ENCODE measurements around the gene MCC. TPM values are rescaled to one million over a fixed set of nuclear protein-coding genes. Genes with fewer than 3 reads are reported as not detected.

Gene MCC
- total and polyA plus RNA-seq, 2 experiments from 2014 or later, result 8.3 to 31.5 TPM

DNA sequence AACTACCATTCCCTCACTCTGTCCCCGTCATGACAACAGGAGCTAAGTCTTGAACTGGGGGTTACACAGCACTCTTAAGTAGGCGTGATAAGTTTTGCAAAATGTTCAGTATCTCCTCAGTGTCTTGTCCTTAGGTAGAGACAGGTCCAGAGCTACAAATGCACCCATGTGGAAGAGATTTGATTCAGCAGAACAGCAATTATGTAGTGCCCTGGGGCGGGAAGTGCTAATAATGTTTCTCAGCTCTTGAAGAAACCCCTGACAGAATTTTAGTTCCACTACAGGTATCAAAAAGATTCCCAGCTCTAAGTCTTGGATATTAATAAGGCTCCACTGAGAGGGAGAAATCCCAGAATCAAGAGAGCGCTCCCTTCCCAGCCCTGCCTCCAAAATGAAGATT lies 462.0 kb downstream of the MCC start:
- H3K79me2 ChIP-seq, result no peaks in the 10 kb centered on the region
- H3K9me3 ChIP-seq (ENCODE audit: low read depth), result no peaks in the 10 kb centered on the region
- TF ChIP-seq EZH2phosphoT487 (IDR thresholded peaks at IDR 0.05; ENCODE audit: low read depth, severe bottlenecking, unreplicated experiment) (no peak), EZH2 (IDR thresholded peaks at IDR 0.05; ENCODE audit: borderline replicate concordance) (no peak)
- TF ChIP-seq, protein P1, sequence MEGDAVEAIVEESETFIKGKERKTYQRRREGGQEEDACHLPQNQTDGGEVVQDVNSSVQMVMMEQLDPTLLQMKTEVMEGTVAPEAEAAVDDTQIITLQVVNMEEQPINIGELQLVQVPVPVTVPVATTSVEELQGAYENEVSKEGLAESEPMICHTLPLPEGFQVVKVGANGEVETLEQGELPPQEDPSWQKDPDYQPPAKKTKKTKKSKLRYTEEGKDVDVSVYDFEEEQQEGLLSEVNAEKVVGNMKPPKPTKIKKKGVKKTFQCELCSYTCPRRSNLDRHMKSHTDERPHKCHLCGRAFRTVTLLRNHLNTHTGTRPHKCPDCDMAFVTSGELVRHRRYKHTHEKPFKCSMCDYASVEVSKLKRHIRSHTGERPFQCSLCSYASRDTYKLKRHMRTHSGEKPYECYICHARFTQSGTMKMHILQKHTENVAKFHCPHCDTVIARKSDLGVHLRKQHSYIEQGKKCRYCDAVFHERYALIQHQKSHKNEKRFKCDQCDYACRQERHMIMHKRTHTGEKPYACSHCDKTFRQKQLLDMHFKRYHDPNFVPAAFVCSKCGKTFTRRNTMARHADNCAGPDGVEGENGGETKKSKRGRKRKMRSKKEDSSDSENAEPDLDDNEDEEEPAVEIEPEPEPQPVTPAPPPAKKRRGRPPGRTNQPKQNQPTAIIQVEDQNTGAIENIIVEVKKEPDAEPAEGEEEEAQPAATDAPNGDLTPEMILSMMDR (IDR thresholded peaks at IDR 0.05; ENCODE audit: poor library complexity), result no peak
- no peaks in the 10 kb centered on the region for H3K9me2 ChIP-seq (replicated peaks; ENCODE audit: insufficient read depth)
- H3K36me3 ChIP-seq (replicated peaks; ENCODE audit: insufficient read depth, low read depth), result no peaks in the 10 kb centered on the region
- H3K27me3 ChIP-seq, result no peaks in the 10 kb centered on the region
- no peak overlapping the region for H3K27ac ChIP-seq
- H3K4me2 ChIP-seq, result no peak overlapping the region
- no peaks in the 10 kb centered on the region for H4K20me1 ChIP-seq (ENCODE audit: insufficient read depth, poor library complexity, severe bottlenecking)
- no peak overlapping the region for H3K4me3 ChIP-seq
- H2AFZ ChIP-seq, result no peak overlapping the region
- WGBS (ENCODE audit: low lambda C conversion rate, missing lambda C conversion rate), result 93% methylated on average over 4 of the region's 4 CpGs
- no peak for DNase-seq (ENCODE audit: low spot score)
- peaks cover 2% of the 10 kb centered on the region for H3K4me1 ChIP-seq (ENCODE audit: insufficient read depth)

GRCh38 chr5:113025596-113025995 lies 462.7 kb downstream of the MCC start:
- no peaks in the 10 kb centered on the region for H3K27me3 ChIP-seq
- peaks cover 2% of the 10 kb centered on the region for H3K4me1 ChIP-seq (ENCODE audit: insufficient read depth)
- 95% methylated on average over 4 of the region's 4 CpGs for WGBS (ENCODE audit: low lambda C conversion rate, missing lambda C conversion rate)
- no peaks in the 10 kb centered on the region for H3K79me2 ChIP-seq
- no peak overlapping the region for H3K4me2 ChIP-seq
- H3K36me3 ChIP-seq (replicated peaks; ENCODE audit: insufficient read depth, low read depth), result no peaks in the 10 kb centered on the region
- TF ChIP-seq EZH2phosphoT487 (IDR thresholded peaks at IDR 0.05; ENCODE audit: low read depth, severe bottlenecking, unreplicated experiment) (no peak), EZH2 (IDR thresholded peaks at IDR 0.05; ENCODE audit: borderline replicate concordance) (no peak)
- TF ChIP-seq, protein P1 (IDR thresholded peaks at IDR 0.05; ENCODE audit: poor library complexity), result no peak
- H4K20me1 ChIP-seq (ENCODE audit: insufficient read depth, poor library complexity, severe bottlenecking), result no peaks in the 10 kb centered on the region
- no peak for DNase-seq (ENCODE audit: low spot score)
- no peaks in the 10 kb centered on the region for H3K9me3 ChIP-seq (ENCODE audit: low read depth)
- H3K4me3 ChIP-seq, result no peak overlapping the region
- no peaks in the 10 kb centered on the region for H3K9me2 ChIP-seq (replicated peaks; ENCODE audit: insufficient read depth)
- H3K27ac ChIP-seq, result no peak overlapping the region
- H2AFZ ChIP-seq, result no peak overlapping the region

GRCh38 chr5:113024076-113024697 lies 464.1 kb downstream of the MCC start:
- Histone ChIP-seq H3K79me2 (no peaks in the 10 kb centered on the region), H3K4me1 (ENCODE audit: insufficient read depth) (peaks cover 2% of the 10 kb centered on the region), H3K4me3 (no peak overlapping the region), H3K4me2 (no peak overlapping the region), H3K9me3 (ENCODE audit: low read depth) (no peaks in the 10 kb centered on the region), H4K20me1 (ENCODE audit: insufficient read depth, poor library complexity, severe bottlenecking) (no peaks in the 10 kb centered on the region), H3K27ac (no peak overlapping the region), H2AFZ (no peak overlapping the region), H3K36me3 (replicated peaks; ENCODE audit: insufficient read depth, low read depth) (no peaks in the 10 kb centered on the region), H3K9me2 (replicated peaks; ENCODE audit: insufficient read depth) (no peaks in the 10 kb centered on the region), H3K27me3 (no peaks in the 10 kb centered on the region)
- no peak for DNase-seq (ENCODE audit: low spot score)
- 79% methylated on average over 6 of the region's 6 CpGs for WGBS (ENCODE audit: low lambda C conversion rate, missing lambda C conversion rate)
- TF ChIP-seq, protein P1 (IDR thresholded peaks at IDR 0.05; ENCODE audit: poor library complexity), result no peak
- no peak for TF ChIP-seq EZH2 (IDR thresholded peaks at IDR 0.05; ENCODE audit: borderline replicate concordance)
- TF ChIP-seq EZH2phosphoT487 (IDR thresholded peaks at IDR 0.05; ENCODE audit: low read depth, severe bottlenecking, unreplicated experiment), result no peak

All from hepatocyte (in vitro differentiated cells).